T follicular helper cell (primary cell): Measurements from ENCODE around the gene HNRNPAB.

Source experiments
- DNase-seq: peaks from one replicate; pipeline ENCODE4 v3.0.0-alpha.2; 2020; ENCODE audit warnings: low read depth
- total RNA-seq, 2 experiments: gene quantifications; one replicate each; lab custom pipeline; 2026; lab: John Stamatoyannopoulos, UW

Gene HNRNPAB
- total RNA-seq = 88.7 to 375 reads per million in 2 experiments

- DNase-seq = peak; percentile 94
These were observed at the start of gene HNRNPAB for GRCh38 chr5:178204182-178204934. HNRNPAB (plus strand) TSS chr5:178204533; CDS start chr5:178204838, 305 bp downstream.

GRCh38 chr5:178155065-178155464 is 49.3 kb upstream of the HNRNPAB start:
- no peak for DNase-seq

GRCh38 chr5:178160176-178160575 is 44.2 kb upstream of the HNRNPAB start:
- no peak for DNase-seq

GRCh38 chr5:178162481-178162880 is 41.9 kb upstream of the HNRNPAB start:
- no peak for DNase-seq

GRCh38 chr5:178163772-178164735 is 40.3 kb upstream of the HNRNPAB start:
- DNase-seq = peak; percentile 85

GRCh38 chr5:178165581-178165980 is 38.8 kb upstream of the HNRNPAB start:
- DNase-seq = no peak

- DNase-seq = no peak
These were observed 33.9 kb upstream of the HNRNPAB start for GRCh38 chr5:178170455-178170854.

- DNase-seq = no peak
These were observed 29.9 kb upstream of the HNRNPAB start for GRCh38 chr5:178174456-178174855.

GRCh38 chr5:178176791-178177190 is 27.5 kb upstream of the HNRNPAB start:
- DNase-seq = no peak

- DNase-seq = no peak
These were observed 26.8 kb upstream of the HNRNPAB start for GRCh38 chr5:178177569-178177968.

- no peak for DNase-seq
These were observed 24.0 kb upstream of the HNRNPAB start for GRCh38 chr5:178180141-178180863.

- DNase-seq = no peak
These were observed 22.0 kb upstream of the HNRNPAB start for GRCh38 chr5:178182158-178182876.

GRCh38 chr5:178186427-178186826 is 17.9 kb upstream of the HNRNPAB start:
- DNase-seq = no peak

- DNase-seq = no peak
These were observed 17.3 kb upstream of the HNRNPAB start, which contains the start of gene GMCL2 for GRCh38 chr5:178187014-178187413. GMCL2 (minus strand) TSS chr5:178187371; CDS start chr5:178187299, 72 bp downstream.

GRCh38 chr5:178189433-178189832 is 14.9 kb upstream of the HNRNPAB start:
- no peak for DNase-seq

- DNase-seq = no peak
These were observed 12.7 kb upstream of the HNRNPAB start for GRCh38 chr5:178191661-178192060.

- DNase-seq = no peak
These were observed 12.1 kb upstream of the HNRNPAB start for GRCh38 chr5:178192244-178192643.

- DNase-seq = no peak
These were observed 11.5 kb upstream of the HNRNPAB start for GRCh38 chr5:178192787-178193186.

- no peak for DNase-seq
These were observed 11.0 kb upstream of the HNRNPAB start for GRCh38 chr5:178193251-178193809.

GRCh38 chr5:178194026-178194425 is 10.3 kb upstream of the HNRNPAB start:
- no peak for DNase-seq

- no peak for DNase-seq
These were observed 8.0 kb upstream of the HNRNPAB start for GRCh38 chr5:178196281-178196812.
